Liver (tissue), 9 donors: ENCODE measurements around the gene CST7. TPM values are rescaled to one million over a fixed set of nuclear protein-coding genes. Genes with fewer than 3 reads are reported as not detected.

Experiments
- DNase-seq: peaks from one replicate; pipeline ENCODE4 v3.0.0-alpha.2; 2017; ENCODE audit warnings: low spot score
- H3K27ac ChIP-seq, 2 donors: one replicate each; pipeline ENCODE4 v1.7.0; 2013; ENCODE audit warnings: inconsistent platforms in 2 of 2, low read length in 2 of 2, control low read depth in 1 of 2, low read depth in 1 of 2, mild to moderate bottlenecking in 1 of 2
- H3K27me3 ChIP-seq, 4 donors: one replicate each; pipeline versions ENCODE4 v1.6.1 to v1.7.0; 2013; ENCODE audit warnings: low read length in 3 of 4, inconsistent platforms in 1 of 4, mild to moderate bottlenecking in 1 of 4, moderate library complexity in 1 of 4; ENCODE audit not compliant: control insufficient read depth in 4 of 4, insufficient read depth in 4 of 4
- H3K36me3 ChIP-seq, 4 donors: one replicate each; pipeline versions ENCODE4 v1.6.1 to v1.7.0; 2013; ENCODE audit warnings: low read length in 3 of 4, mild to moderate bottlenecking in 3 of 4, low read depth in 1 of 4, moderate library complexity in 1 of 4; ENCODE audit not compliant: control insufficient read depth in 4 of 4, insufficient read depth in 3 of 4
- H3K4me1 ChIP-seq, 4 donors: one replicate each; pipeline versions ENCODE4 v1.6.1 to v1.7.0; 2013; ENCODE audit warnings: low read length in 3 of 4, mild to moderate bottlenecking in 3 of 4, moderate library complexity in 1 of 4; ENCODE audit not compliant: control insufficient read depth in 4 of 4, insufficient read depth in 4 of 4
- H3K4me3 ChIP-seq, 3 donors: one replicate each; pipeline versions ENCODE4 v1.6.1 to v1.7.0; 2013; ENCODE audit warnings: low read length in 3 of 3, control low read depth in 1 of 3, low read depth in 1 of 3, mild to moderate bottlenecking in 1 of 3
- H3K9ac ChIP-seq, 2 donors: one replicate each; pipeline ENCODE4 v1.7.0; 2013; ENCODE audit warnings: low read length in 2 of 2, mild to moderate bottlenecking in 2 of 2, moderate library complexity in 2 of 2, control low read depth in 1 of 2, low read depth in 1 of 2
- H3K9me3 ChIP-seq, 4 donors: one replicate each; pipeline versions ENCODE4 v1.6.1 to v1.7.0; 2013; ENCODE audit warnings: low read length in 3 of 4; ENCODE audit not compliant: control insufficient read depth in 4 of 4
- ATF3 ChIP-seq: IDR thresholded peaks from 2 replicates; pipeline ENCODE4 v1.6.1; 2016; ENCODE audit warnings: antibody characterized with exemption
- CTCF ChIP-seq: fragments of 150-350 bp; IDR thresholded peaks from 2 replicates; pipeline ENCODE4 v1.5.1; 2017; ENCODE audit warnings: improper control_type of control experiment, low read depth, low read length; ENCODE audit not compliant: missing input control
- EGR1 ChIP-seq, 2 donors: IDR thresholded peaks; 2 replicates each; pipeline ENCODE4 v1.6.1; 2016 to 2018; ENCODE audit warnings: antibody characterized with exemption in 2 of 2, low read depth in 2 of 2
- FOXA1 ChIP-seq: IDR thresholded peaks from 2 replicates; pipeline ENCODE4 v1.6.1; 2016; ENCODE audit warnings: antibody characterized with exemption
- FOXA2 ChIP-seq: IDR thresholded peaks from 2 replicates; pipeline ENCODE4 v1.6.1; 2016; ENCODE audit warnings: antibody characterized with exemption
- GABPA ChIP-seq, 2 donors: IDR thresholded peaks in 1 of 2; conservative IDR thresholded peaks in 1 of 2; 2 replicates each; pipeline ENCODE4 v1.6.1; 2016; ENCODE audit warnings: antibody characterized with exemption in 2 of 2, mild to moderate bottlenecking in 1 of 2, moderate library complexity in 1 of 2
- HNF4A ChIP-seq, 2 donors: conservative IDR thresholded peaks; 2 replicates each; pipeline ENCODE4 v1.6.1; 2016; ENCODE audit warnings: antibody characterized with exemption in 2 of 2, mild to moderate bottlenecking in 2 of 2
- HNF4G ChIP-seq: IDR thresholded peaks from 2 replicates; pipeline ENCODE4 v1.6.1; 2016; ENCODE audit warnings: antibody characterized with exemption
- JUND ChIP-seq, 2 donors: IDR thresholded peaks; 2 replicates each; pipeline ENCODE4 v1.6.1; 2016; ENCODE audit warnings: antibody characterized with exemption in 2 of 2
- NR2F2 ChIP-seq: IDR thresholded peaks from 2 replicates; pipeline ENCODE4 v1.6.1; 2016; ENCODE audit warnings: antibody characterized with exemption
- RAD21 ChIP-seq, 2 donors: IDR thresholded peaks; 2 replicates each; pipeline ENCODE4 v1.6.1; 2016; ENCODE audit warnings: antibody characterized with exemption in 2 of 2, mild to moderate bottlenecking in 2 of 2
- REST ChIP-seq: IDR thresholded peaks from 2 replicates; pipeline ENCODE4 v1.6.1; 2016; ENCODE audit warnings: antibody characterized with exemption, mild to moderate bottlenecking
- RXRA ChIP-seq, 2 donors: IDR thresholded peaks; 2 replicates each; pipeline ENCODE4 v1.6.1; 2017 to 2018; ENCODE audit warnings: antibody characterized with exemption in 2 of 2, mild to moderate bottlenecking in 1 of 2
- SP1 ChIP-seq: IDR thresholded peaks from 2 replicates; pipeline ENCODE4 v1.6.1; 2018; ENCODE audit warnings: antibody characterized with exemption, mild to moderate bottlenecking
- TAF1 ChIP-seq: conservative IDR thresholded peaks from 2 replicates; pipeline ENCODE4 v1.6.1; 2016; ENCODE audit warnings: antibody characterized with exemption, mild to moderate bottlenecking
- YY1 ChIP-seq: IDR thresholded peaks from 2 replicates; pipeline ENCODE4 v1.6.1; 2016; ENCODE audit warnings: antibody characterized with exemption, mild to moderate bottlenecking
- ZBTB33 ChIP-seq: IDR thresholded peaks from 2 replicates; pipeline ENCODE4 v1.6.1; 2016; ENCODE audit warnings: antibody characterized with exemption
- WGBS: extraction: QIAGEN DNeasy Blood & Tissue Kit; methylation state at CpG from one replicate; pipeline ENCODE4 v1.1.7; 2013; 5-methylcytosine and 5-hydroxymethylcytosine counted together
- polyA plus RNA-seq, 2 donors: library from polyadenylated mRNA; stranded (reverse) in 1 of 2; unstranded in 1 of 2; fragments of 200-250 nt in 1 of 2; fragments of >200 nt in 1 of 2; fragmentation: Nextera tagmentation in 1 of 2; extraction: Ambion mirVana in 1 of 2; gene quantifications; one replicate each; pipeline versions ENCODE4 v1.2.1 to v1.2.3, GENCODE V29; 2013 to 2015
- total RNA-seq, 2 donors: library from RNA; depleted of rRNA; stranded (reverse); fragments of >200 nt; gene quantifications; one replicate each; pipeline ENCODE4 v1.2.3, GENCODE V29; 2014
- donor health status: healthy.
- donor health status: healthy.
- donor health status: healthy.
- donor health status: healthy.
- donor health status: healthy.

CST7 gene
- total and polyA plus RNA-seq, 4 donors: 1.5 to 15.1 (median 2.7) TPM

- H3K27ac ChIP-seq: peak overlapping the region; percentile 63 to 69
- H3K36me3 ChIP-seq: peaks cover 0 to 3% (median 0%) of the 10 kb centered on the region in 4 donors
- no peaks in the 10 kb centered on the region for H3K9me3 ChIP-seq
- H3K4me3 ChIP-seq: peak overlapping the region in 2 of 3 donors; percentile 4 to 18
- H3K27me3 ChIP-seq: no peaks in the 10 kb centered on the region
- 41% methylated on average over 6 of the region's 6 CpGs for WGBS
- peak overlapping the region; percentile 45 to 51 for H3K9ac ChIP-seq
- DNase-seq: no peak
- TF ChIP-seq REST: no peak
- TF ChIP-seq FOXA2: no peak
- TF ChIP-seq NR2F2: no peak
- TF ChIP-seq HNF4A (conservative IDR thresholded peaks at IDR 0.05): no peak
- TF ChIP-seq YY1: no peak
- no peak for TF ChIP-seq FOXA1
- peaks cover 0 to 25% (median 17%) of the 10 kb centered on the region in 4 donors for H3K4me1 ChIP-seq
Measured at GRCh38 chr20:24949756-24950127, 673 bp downstream of the CST7 start.

GRCh38 chr20:24950128-24950835 lies 1.2 kb downstream of the CST7 start:
- DNase-seq: peak; percentile 25
- H3K4me1 ChIP-seq: peaks cover 0 to 25% (median 17%) of the 10 kb centered on the region in 4 donors
- H3K9me3 ChIP-seq: no peaks in the 10 kb centered on the region
- peak overlapping the region in 1 of 2 donors; percentile 30 for H3K9ac ChIP-seq
- peaks cover 0 to 3% (median 0%) of the 10 kb centered on the region in 4 donors for H3K36me3 ChIP-seq
- TF ChIP-seq FOXA2: no peak
- TF ChIP-seq GABPA (IDR thresholded peaks at IDR 0.05 in 1 of 2, conservative IDR thresholded peaks at IDR 0.05 in 1 of 2): no peak
- TF ChIP-seq SP1: no peak
- TF ChIP-seq HNF4G: no peak
- TF ChIP-seq NR2F2: no peak
- TF ChIP-seq ATF3: no peak
- TF ChIP-seq JUND (IDR thresholded peaks at IDR 0.05): no peak
- 75% methylated on average over 12 of the region's 12 CpGs for WGBS
- H3K4me3 ChIP-seq: peak overlapping the region in 1 of 3 donors; percentile 6
- no peaks in the 10 kb centered on the region for H3K27me3 ChIP-seq
- H3K27ac ChIP-seq: peak overlapping the region; percentile 54 to 63

- Histone ChIP-seq H3K27ac (peak overlapping the region in 1 of 2 donors; percentile 54), H3K27me3 (no peaks in the 10 kb centered on the region), H3K4me1 (peaks cover 0 to 25% (median 17%) of the 10 kb centered on the region in 4 donors), H3K4me3 (peak overlapping the region in 1 of 3 donors; percentile 6), H3K36me3 (peaks cover 0 to 3% (median 2%) of the 10 kb centered on the region in 4 donors), H3K9me3 (no peaks in the 10 kb centered on the region), H3K9ac (no peak overlapping the region)
- 83% methylated on average over 16 of the region's 16 CpGs for WGBS
- peak; percentile 32 for DNase-seq
- TF ChIP-seq RAD21 (IDR thresholded peaks at IDR 0.05) (no peak), JUND (IDR thresholded peaks at IDR 0.05) (no peak), ZBTB33 (no peak), HNF4G (no peak), RXRA (IDR thresholded peaks at IDR 0.05) (no peak), NR2F2 (no peak), ATF3 (no peak), GABPA (IDR thresholded peaks at IDR 0.05 in 1 of 2, conservative IDR thresholded peaks at IDR 0.05 in 1 of 2) (no peak), CTCF (no peak), EGR1 (IDR thresholded peaks at IDR 0.05; ENCODE audit: low read depth in 2 of 2) (no peak), TAF1 (no peak)
Measured at GRCh38 chr20:24950836-24951525, 1.9 kb downstream of the CST7 start.
